OCI-LY7 (cell line): ENCODE measurements around the gene ATXN1.

Experiments
- EZH2phosphoT487 ChIP-seq: fragments of 200-600 bp; sonication (generic); IDR thresholded peaks from 2 replicates; pipeline ENCODE4 v1.6.1; 2018; ENCODE audit warnings: low read depth, borderline replicate concordance, mild to moderate bottlenecking, mixed run types, antibody characterized with exemption, low read length, moderate library complexity, mixed read lengths
- TF ChIP-seq, protein P1 (sequence below): fragments of 200-600 bp; sonication (generic); conservative IDR thresholded peaks from 2 replicates; pipeline ENCODE4 v1.5.1; 2014; ENCODE audit warnings: mild to moderate bottlenecking, antibody characterized with exemption, low read length, moderate library complexity, mixed read lengths

DNA sequence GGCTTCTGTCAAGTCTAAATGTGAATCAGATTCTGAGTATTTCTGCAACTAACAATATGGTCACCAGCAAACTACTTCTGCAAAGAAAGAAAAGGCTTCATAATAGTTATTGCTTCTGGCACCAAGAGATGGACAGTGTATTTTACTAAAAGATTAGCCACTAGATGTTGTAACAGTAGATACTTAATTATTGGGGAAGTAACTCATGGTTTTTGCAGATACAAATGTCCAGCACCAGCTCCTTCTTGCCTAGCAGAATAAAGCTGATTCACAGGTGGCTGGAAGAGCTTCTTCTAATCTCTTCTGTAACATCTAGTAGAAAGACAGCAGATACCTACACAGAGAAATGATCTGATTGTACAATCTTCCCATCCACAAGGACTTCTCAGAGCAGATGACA, 21.2 kb downstream of the ATXN1 start:
- no peak for TF ChIP-seq EZH2phosphoT487
- TF ChIP-seq, protein P1, sequence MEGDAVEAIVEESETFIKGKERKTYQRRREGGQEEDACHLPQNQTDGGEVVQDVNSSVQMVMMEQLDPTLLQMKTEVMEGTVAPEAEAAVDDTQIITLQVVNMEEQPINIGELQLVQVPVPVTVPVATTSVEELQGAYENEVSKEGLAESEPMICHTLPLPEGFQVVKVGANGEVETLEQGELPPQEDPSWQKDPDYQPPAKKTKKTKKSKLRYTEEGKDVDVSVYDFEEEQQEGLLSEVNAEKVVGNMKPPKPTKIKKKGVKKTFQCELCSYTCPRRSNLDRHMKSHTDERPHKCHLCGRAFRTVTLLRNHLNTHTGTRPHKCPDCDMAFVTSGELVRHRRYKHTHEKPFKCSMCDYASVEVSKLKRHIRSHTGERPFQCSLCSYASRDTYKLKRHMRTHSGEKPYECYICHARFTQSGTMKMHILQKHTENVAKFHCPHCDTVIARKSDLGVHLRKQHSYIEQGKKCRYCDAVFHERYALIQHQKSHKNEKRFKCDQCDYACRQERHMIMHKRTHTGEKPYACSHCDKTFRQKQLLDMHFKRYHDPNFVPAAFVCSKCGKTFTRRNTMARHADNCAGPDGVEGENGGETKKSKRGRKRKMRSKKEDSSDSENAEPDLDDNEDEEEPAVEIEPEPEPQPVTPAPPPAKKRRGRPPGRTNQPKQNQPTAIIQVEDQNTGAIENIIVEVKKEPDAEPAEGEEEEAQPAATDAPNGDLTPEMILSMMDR = no peak
